Vagina (tissue), 2 donors: ENCODE measurements around the gene COL12A1.

Experiments
- CTCF ChIP-seq, 3 experiments: fragments of 450-650 bp in 2 of 3; fragments of 200-600 bp in 1 of 3; sonication (generic) in 1 of 3; IDR thresholded peaks; one replicate each; pipeline ENCODE4 v1.5.1; 2017 to 2019; ENCODE audit warnings: antibody characterized with exemption in 3 of 3, mild to moderate bottlenecking in 2 of 3, moderate library complexity in 2 of 3
- POLR2A ChIP-seq, 2 donors: fragments of 450-650 bp; IDR thresholded peaks; one replicate each; pipeline ENCODE4 v1.6.1; 2017; ENCODE audit warnings: antibody characterized with exemption in 2 of 2, mild to moderate bottlenecking in 2 of 2, moderate library complexity in 2 of 2
- POLR2AphosphoS5 ChIP-seq, 2 donors: sonication (generic); formaldehyde crosslinking; IDR thresholded peaks; one replicate each; pipeline ENCODE4 v1.9.0; 2017; ENCODE audit warnings: antibody characterized with exemption in 2 of 2, mild to moderate bottlenecking in 2 of 2, low read depth in 1 of 2; ENCODE audit not compliant: insufficient read depth in 1 of 2

GRCh38 chr6:75217193-75217592 lies 11.3 kb upstream of the COL12A1 start:
- TF ChIP-seq CTCF (IDR thresholded peaks at IDR 0.05) (no peak), POLR2A (IDR thresholded peaks at IDR 0.05) (no peak), POLR2AphosphoS5 (IDR thresholded peaks at IDR 0.05; ENCODE audit: insufficient read depth in 1 of 2, low read depth in 1 of 2) (no peak)
